Measurements from ENCODE around the gene LONP2.
A peak's percentile ranks its signal among the peaks of the same experiment; 100 is the strongest.

LONP2 gene

GRCh38 chr16:48252013-48252412, 7.9 kb downstream of the LONP2 start:
- H3K4me3 ChIP-seq (ENCODE audit: low read depth, low read length) = no peak overlapping the region
- DNase-seq (ENCODE audit: low read depth) = no peak
- TF ChIP-seq CTCF (IDR thresholded peaks at IDR 0.05; ENCODE audit: control insufficient read depth, extremely low read depth, insufficient read depth) = no peak

GRCh38 chr16:48256579-48257177, 12.6 kb downstream of the LONP2 start:
- no peak for DNase-seq (ENCODE audit: low read depth)
- TF ChIP-seq CTCF (IDR thresholded peaks at IDR 0.05; ENCODE audit: control insufficient read depth, extremely low read depth, insufficient read depth) = no peak
- H3K4me3 ChIP-seq (ENCODE audit: low read depth, low read length) = no peak overlapping the region

- H3K4me3 ChIP-seq (ENCODE audit: low read depth, low read length) = no peak overlapping the region
- TF ChIP-seq CTCF (IDR thresholded peaks at IDR 0.05; ENCODE audit: control insufficient read depth, extremely low read depth, insufficient read depth) = no peak
- DNase-seq (ENCODE audit: low read depth) = peak; percentile 78
Measured at GRCh38 chr16:48261569-48261968, 17.5 kb downstream of the LONP2 start.

- DNase-seq (ENCODE audit: low read depth) = no peak
- TF ChIP-seq CTCF (IDR thresholded peaks at IDR 0.05; ENCODE audit: control insufficient read depth, extremely low read depth, insufficient read depth) = no peak
- no peak overlapping the region for H3K4me3 ChIP-seq (ENCODE audit: low read depth, low read length)
Measured at GRCh38 chr16:48262631-48263030, 18.5 kb downstream of the LONP2 start.

- no peak for DNase-seq (ENCODE audit: low read depth)
- no peak for TF ChIP-seq CTCF (IDR thresholded peaks at IDR 0.05; ENCODE audit: control insufficient read depth, extremely low read depth, insufficient read depth)
- no peak overlapping the region for H3K4me3 ChIP-seq (ENCODE audit: low read depth, low read length)
Measured at GRCh38 chr16:48269011-48269410, 24.9 kb downstream of the LONP2 start.

GRCh38 chr16:48271728-48272127, 27.6 kb downstream of the LONP2 start:
- TF ChIP-seq CTCF (IDR thresholded peaks at IDR 0.05; ENCODE audit: control insufficient read depth, extremely low read depth, insufficient read depth) = no peak
- no peak overlapping the region for H3K4me3 ChIP-seq (ENCODE audit: low read depth, low read length)
- DNase-seq (ENCODE audit: low read depth) = no peak

GRCh38 chr16:48272837-48273421, 28.8 kb downstream of the LONP2 start:
- no peak for TF ChIP-seq CTCF (IDR thresholded peaks at IDR 0.05; ENCODE audit: control insufficient read depth, extremely low read depth, insufficient read depth)
- no peak for DNase-seq (ENCODE audit: low read depth)
- H3K4me3 ChIP-seq (ENCODE audit: low read depth, low read length) = no peak overlapping the region
